Nephron (organoid): ENCODE results near the gene SCAF1.
A peak's percentile ranks its signal among the peaks of the same experiment; 100 is the strongest.

ENCODE experiments used
- H3K27ac Mint-ChIP-seq, 3 experiments: 2 replicates each; pipeline ENCODE4 v1.8.0; 2020; ENCODE audit warnings: mixed read lengths in 3 of 3, mild to moderate bottlenecking in 2 of 3, moderate library complexity in 1 of 3
- H3K27me3 Mint-ChIP-seq: 2 replicates; pipeline ENCODE4 v1.8.0; 2021; ENCODE audit warnings: low read depth, mild to moderate bottlenecking, moderate library complexity, mixed read lengths
- H3K36me3 Mint-ChIP-seq: 2 replicates; pipeline ENCODE4 v1.8.0; 2020; ENCODE audit warnings: low read depth, mixed read lengths
- H3K4me1 Mint-ChIP-seq: 2 replicates; pipeline ENCODE4 v1.8.0; 2020; ENCODE audit warnings: mixed read lengths
- H3K4me3 Mint-ChIP-seq, 3 experiments: 2 replicates each; pipeline ENCODE4 v1.8.0; 2020; ENCODE audit warnings: mild to moderate bottlenecking in 3 of 3, mixed read lengths in 3 of 3, moderate library complexity in 2 of 3
- H3K9me3 Mint-ChIP-seq: 2 replicates; pipeline ENCODE4 v1.8.0; 2020; ENCODE audit warnings: mixed read lengths
- CTCF ChIP-seq, 3 experiments: fragments of 200-600 bp; sonication (generic); IDR thresholded peaks; one replicate each; pipeline ENCODE4 v1.5.0; 2021; ENCODE audit warnings: antibody characterized with exemption in 3 of 3; ENCODE audit not compliant: unreplicated experiment in 3 of 3

The SCAF1 gene

GRCh38 chr19:49686503-49687088 lies 44.6 kb downstream of the SCAF1 start:
- no peaks in the 10 kb centered on the region for H3K9me3 Mint-ChIP-seq
- H3K36me3 Mint-ChIP-seq = peaks cover 42% of the 10 kb centered on the region
- peaks cover 35% of the 10 kb centered on the region for H3K4me1 Mint-ChIP-seq
- no peak for TF ChIP-seq CTCF (IDR thresholded peaks at IDR 0.05; ENCODE audit: unreplicated experiment in 3 of 3)
- H3K4me3 Mint-ChIP-seq = peak overlapping the region in 1 of 3 experiments; percentile 29
- no peaks in the 10 kb centered on the region for H3K27me3 Mint-ChIP-seq
- peak overlapping the region in 1 of 3 experiments; percentile 49 for H3K27ac Mint-ChIP-seq

- Mint-ChIP-seq H3K4me1 (peaks cover 35% of the 10 kb centered on the region), H3K27ac (peak overlapping the region in 2 of 3 experiments; percentile 49 to 86), H3K36me3 (peaks cover 38% of the 10 kb centered on the region), H3K27me3 (no peaks in the 10 kb centered on the region), H3K4me3 (peak overlapping the region in 1 of 3 experiments; percentile 29), H3K9me3 (no peaks in the 10 kb centered on the region)
- no peak for TF ChIP-seq CTCF (IDR thresholded peaks at IDR 0.05; ENCODE audit: unreplicated experiment in 3 of 3)
Measured at GRCh38 chr19:49687150-49687549, 45.1 kb downstream of the SCAF1 start.

GRCh38 chr19:49687566-49688316 lies 45.7 kb downstream of the SCAF1 start:
- TF ChIP-seq CTCF (IDR thresholded peaks at IDR 0.05; ENCODE audit: unreplicated experiment in 3 of 3) = no peak
- peaks cover 40% of the 10 kb centered on the region for H3K4me1 Mint-ChIP-seq

DNA sequence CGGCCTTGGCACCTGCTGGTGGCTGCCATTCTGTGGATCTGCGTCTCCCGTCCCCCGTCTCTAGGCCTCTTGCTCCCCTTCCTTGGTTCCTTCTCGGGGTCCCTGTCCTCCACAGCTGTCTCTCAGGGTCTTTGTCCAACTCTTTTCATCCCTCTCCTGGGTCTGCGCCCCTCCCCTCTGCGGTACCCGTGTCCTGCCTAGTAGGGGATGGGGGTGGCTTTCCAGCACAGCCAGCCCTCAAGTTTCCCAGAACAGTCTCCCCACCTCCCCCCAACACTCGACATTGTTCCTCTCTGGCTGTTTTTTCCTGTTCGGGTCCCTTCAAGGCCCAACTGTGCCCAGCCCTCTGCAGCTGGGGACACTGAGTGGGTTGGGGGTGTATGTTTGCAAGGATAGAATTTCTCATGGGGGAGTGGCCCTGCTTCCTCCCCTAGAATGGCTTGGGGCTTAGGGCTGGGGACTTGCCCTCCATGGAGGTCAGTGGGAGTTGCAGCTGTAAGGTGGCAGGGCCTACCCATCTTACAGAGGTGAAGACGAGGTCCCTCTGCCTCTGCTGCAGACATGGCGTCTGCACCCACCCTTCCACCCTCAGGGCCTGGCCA lies 46.6 kb downstream of the SCAF1 start:
- no peak for TF ChIP-seq CTCF (IDR thresholded peaks at IDR 0.05; ENCODE audit: unreplicated experiment in 3 of 3)
- no peaks in the 10 kb centered on the region for H3K27me3 Mint-ChIP-seq
- no peaks in the 10 kb centered on the region for H3K9me3 Mint-ChIP-seq
- H3K27ac Mint-ChIP-seq = peak overlapping the region; percentile 30 to 38 (median 38)
- peaks cover 41% of the 10 kb centered on the region for H3K4me1 Mint-ChIP-seq
- H3K4me3 Mint-ChIP-seq = peak overlapping the region in 2 of 3 experiments; percentile 46 to 72
- peaks cover 25% of the 10 kb centered on the region for H3K36me3 Mint-ChIP-seq

More at GRCh38 chr19:49687566-49688316, 45.7 kb downstream of the SCAF1 start:
- Mint-ChIP-seq H3K36me3 (peaks cover 33% of the 10 kb centered on the region), H3K4me3 (peak overlapping the region in 2 of 3 experiments; percentile 69 to 79), H3K27ac (peak overlapping the region; percentile 34 to 86 (median 70)), H3K9me3 (no peaks in the 10 kb centered on the region), H3K27me3 (no peaks in the 10 kb centered on the region)

DNA sequence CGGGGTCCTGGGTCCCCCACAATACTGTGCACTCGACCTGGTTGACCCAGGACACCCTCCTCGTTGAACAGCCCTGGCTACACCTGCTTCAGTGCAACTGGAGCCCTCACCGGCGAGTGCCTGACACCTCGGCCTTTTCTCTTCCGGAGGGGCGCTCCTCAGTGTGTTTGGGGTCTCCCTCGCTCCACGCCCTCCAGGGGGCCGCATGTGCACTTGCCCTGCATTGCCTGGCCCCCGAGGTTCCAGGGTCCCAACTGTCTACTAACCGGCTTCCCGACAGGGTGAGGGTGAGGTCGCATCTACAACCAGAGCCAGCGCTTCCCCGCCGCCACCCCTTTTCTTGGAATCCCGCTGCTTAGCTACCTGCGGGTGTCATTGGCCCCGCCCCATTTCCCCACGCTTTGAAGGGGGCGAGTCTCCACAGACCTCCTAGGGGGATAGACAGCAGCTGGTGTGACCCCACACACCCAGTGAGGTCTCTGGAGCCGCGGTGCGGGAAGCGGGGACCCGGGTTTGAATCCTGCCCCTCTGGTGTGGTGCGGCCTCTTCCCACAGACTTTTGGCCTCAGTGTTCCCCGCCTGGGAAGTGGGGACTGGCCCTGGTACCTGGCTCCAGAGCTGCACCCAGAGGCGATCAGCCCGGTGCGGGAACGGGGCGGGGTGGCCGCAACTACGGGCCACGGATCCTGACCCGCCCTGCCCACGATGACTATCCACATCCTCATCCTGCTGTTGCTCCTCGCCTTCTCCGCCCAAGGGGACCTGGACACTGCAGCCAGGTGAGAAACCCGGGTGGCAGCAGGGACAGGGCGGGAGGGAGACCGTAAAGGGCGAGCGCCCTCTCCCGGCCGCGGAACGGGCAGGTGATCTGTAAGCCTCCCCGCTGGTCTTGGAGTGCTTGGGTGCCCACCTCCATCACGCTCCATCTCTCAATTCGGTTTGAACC lies 47.4 kb downstream of the SCAF1 start, which contains the start of gene ADM5:
TSS of gene ADM5 (plus strand) at position 462 of the 946 bp plus-strand sequence. CDS start at position 706, 244 bp downstream.
- peaks cover 23% of the 10 kb centered on the region for H3K36me3 Mint-ChIP-seq
- H3K4me1 Mint-ChIP-seq = peaks cover 41% of the 10 kb centered on the region
- peak within 1 kb of the TSS; percentile 82 to 91 (median 89) for H3K27ac Mint-ChIP-seq
- H3K9me3 Mint-ChIP-seq = no peaks in the 10 kb centered on the region
- peak within 1 kb of the TSS; percentile 83 to 87 (median 85) for H3K4me3 Mint-ChIP-seq
- H3K27me3 Mint-ChIP-seq = no peaks in the 10 kb centered on the region
- peak; percentile 45 to 59 (median 46) for TF ChIP-seq CTCF (IDR thresholded peaks at IDR 0.05; ENCODE audit: unreplicated experiment in 3 of 3)
